CD14-positive monocyte (primary cell): ENCODE data around the gene TCEANC. TPM values are rescaled to one million over a fixed set of nuclear protein-coding genes. Genes with fewer than 3 reads are reported as not detected.
A peak's percentile ranks its signal among the peaks of the same experiment; 100 is the strongest.

ENCODE experiments used
- DNase-seq, 3 donors: peaks; one replicate each; pipeline ENCODE4 v3.0.0-alpha.2; 2011 to 2022
- H2AFZ ChIP-seq: 2 replicates; pipeline ENCODE4 v1.6.0; 2012; ENCODE audit warnings: mild to moderate bottlenecking, low read depth, low read length, inconsistent platforms; ENCODE audit not compliant: insufficient read depth, poor library complexity, severe bottlenecking
- H3K27ac ChIP-seq, 2 donors: 1 replicate in 1 of 2; 2 replicates in 1 of 2; pipeline ENCODE4 v1.5.1; 2012 to 2013; ENCODE audit warnings: low read length in 2 of 2, control low read depth in 1 of 2, inconsistent platforms in 1 of 2, low read depth in 1 of 2, mild to moderate bottlenecking in 1 of 2
- H3K27me3 ChIP-seq, 2 donors: one replicate each; pipeline versions ENCODE4 v1.6.0 to v1.6.1; 2011 to 2013; ENCODE audit warnings: low read length in 2 of 2; ENCODE audit not compliant: control insufficient read depth in 2 of 2, insufficient read depth in 2 of 2
- H3K36me3 ChIP-seq, 2 donors: replicated peaks in 1 of 2; 1 replicate in 1 of 2; 2 replicates in 1 of 2; pipeline versions ENCODE4 v1.5.1 to v1.6.1; 2012 to 2013; ENCODE audit warnings: low read length in 2 of 2, control low read depth in 1 of 2, inconsistent platforms in 1 of 2, mild to moderate bottlenecking in 1 of 2; ENCODE audit not compliant: insufficient read depth in 2 of 2, control insufficient read depth in 1 of 2
- H3K4me1 ChIP-seq, 2 donors: 1 replicate in 1 of 2; 2 replicates in 1 of 2; pipeline versions ENCODE4 v1.5.1 to v1.6.1; 2012 to 2013; ENCODE audit warnings: low read length in 2 of 2, control low read depth in 1 of 2, inconsistent platforms in 1 of 2, mild to moderate bottlenecking in 1 of 2, moderate library complexity in 1 of 2; ENCODE audit not compliant: insufficient read depth in 2 of 2, control insufficient read depth in 1 of 2
- H3K4me2 ChIP-seq: replicated peaks from 2 replicates; pipeline ENCODE3; 2012; ENCODE audit warnings: low read length, moderate library complexity, mild to moderate bottlenecking; ENCODE audit not compliant: poor library complexity, severe bottlenecking; ENCODE audit errors: extremely low read depth
- H3K4me3 ChIP-seq, 3 experiments: fragments of 200-600 bp in 1 of 3; sonication (generic) in 1 of 3; replicated peaks in 1 of 3; 1 replicate in 2 of 3; 2 replicates in 1 of 3; pipeline ENCODE4 v1.5.1; 2011 to 2013; ENCODE audit warnings: low read length in 3 of 3, mild to moderate bottlenecking in 3 of 3, control low read depth in 2 of 3, low read depth in 2 of 3, inconsistent platforms in 1 of 3, moderate library complexity in 1 of 3
- H3K79me2 ChIP-seq: 2 replicates; pipeline ENCODE4 v1.6.0; 2012; ENCODE audit warnings: mild to moderate bottlenecking, control low read depth, inconsistent platforms, low read length, moderate library complexity; ENCODE audit not compliant: insufficient read depth
- H3K9ac ChIP-seq: 2 replicates; pipeline ENCODE4 v1.6.0; 2017; ENCODE audit warnings: low read length, mild to moderate bottlenecking; ENCODE audit not compliant: insufficient read depth, poor library complexity, severe bottlenecking
- H3K9me3 ChIP-seq, 2 donors: replicated peaks in 1 of 2; 1 replicate in 1 of 2; 2 replicates in 1 of 2; pipeline versions ENCODE4 v1.5.1 to v1.6.1; 2012 to 2013; ENCODE audit warnings: low read length in 2 of 2, control low read depth in 1 of 2; ENCODE audit not compliant: control insufficient read depth in 1 of 2, insufficient read depth in 1 of 2
- H4K20me1 ChIP-seq: 2 replicates; pipeline ENCODE4 v1.6.0; 2012; ENCODE audit warnings: mild to moderate bottlenecking, low read length, control low read depth, moderate library complexity; ENCODE audit not compliant: insufficient read depth
- H3K27ac Mint-ChIP-seq, 7 donors: one replicate each; pipeline ENCODE4 v1.8.0; 2020; ENCODE audit warnings: mild to moderate bottlenecking in 7 of 7, mixed read lengths in 7 of 7, moderate library complexity in 6 of 7, inconsistent platforms in 2 of 7
- H3K27me3 Mint-ChIP-seq, 3 donors: one replicate each; pipeline ENCODE4 v1.8.0; 2021 to 2022; ENCODE audit warnings: low read depth in 3 of 3, mild to moderate bottlenecking in 3 of 3, mixed read lengths in 3 of 3, moderate library complexity in 3 of 3, inconsistent platforms in 1 of 3
- H3K36me3 Mint-ChIP-seq, 2 donors: one replicate each; pipeline ENCODE4 v1.8.0; 2020; ENCODE audit warnings: mixed read lengths in 2 of 2, inconsistent platforms in 1 of 2, mild to moderate bottlenecking in 1 of 2
- H3K4me1 Mint-ChIP-seq: one replicate; pipeline ENCODE4 v1.8.0; 2020; ENCODE audit warnings: mild to moderate bottlenecking, mixed read lengths
- H3K4me3 Mint-ChIP-seq, 2 donors: one replicate each; pipeline ENCODE4 v1.8.0; 2020; ENCODE audit warnings: mild to moderate bottlenecking in 2 of 2, mixed read lengths in 2 of 2, moderate library complexity in 1 of 2
- H3K9me3 Mint-ChIP-seq, 7 donors: one replicate each; pipeline ENCODE4 v1.8.0; 2020 to 2022; ENCODE audit warnings: mixed read lengths in 7 of 7, mild to moderate bottlenecking in 6 of 7, moderate library complexity in 6 of 7, inconsistent platforms in 2 of 7
- CTCF ChIP-seq: fragments of 200-600 bp; IDR thresholded peaks from one replicate; pipeline ENCODE4 v1.8.0; 2022; ENCODE audit warnings: antibody characterized with exemption, mild to moderate bottlenecking
- WGBS: methylation state at CpG from one replicate; pipeline ENCODE4 v1.1.5; 2013; ENCODE audit warnings: missing lambda C conversion rate; ENCODE audit not compliant: insufficient coverage; 5-methylcytosine and 5-hydroxymethylcytosine counted together
- intact Hi-C, 2 donors: fragments of 100-400 bp; cut with micrococcal nuclease; formaldehyde crosslinking; loops; one replicate each; pipeline versions ENCODE4 v1.15.0 to v1.15.1; 2023
- polyA plus RNA-seq, 3 donors: library from polyadenylated mRNA; depleted of rRNA in 1 of 3; unstranded in 2 of 3; stranded (reverse) in 1 of 3; fragments of 300-500 nt in 2 of 3; fragments of >200 nt in 1 of 3; fragmentation: Illumina TruSeq in 2 of 3; gene quantifications; 1 replicate in 2 of 3; 2 replicates in 1 of 3; pipeline ENCODE4 v1.2.3, GENCODE V29; 2012 to 2021

Gene TCEANC
- polyA plus RNA-seq, 3 donors = 1.6 to 2.8 (median 1.9) TPM

GRCh38 chrX:13688384-13688957, 35.5 kb downstream of the TCEANC start:
- Histone ChIP-seq H3K4me3 (peak overlapping the region; percentile 75 to 91 (median 85)), H3K27me3 (peaks cover 0 to 12% of the 10 kb centered on the region in 2 donors), H3K4me2 (peak overlapping the region; percentile 71), H4K20me1 (peaks cover 16% of the 10 kb centered on the region), H3K36me3 (no peaks in the 10 kb centered on the region), H3K27ac (peak overlapping the region in 1 of 2 donors; percentile 94), H3K9ac (peak overlapping the region; percentile 94), H2AFZ (peak overlapping the region; percentile 73), H3K9me3 (no peaks in the 10 kb centered on the region), H3K79me2 (peaks cover 55% of the 10 kb centered on the region), H3K4me1 (peaks cover 28 to 33% of the 10 kb centered on the region in 2 donors)
- Mint-ChIP-seq H3K9me3 (peaks cover 0 to 6% (median 0%) of the 10 kb centered on the region in 7 donors), H3K27ac (peak overlapping the region; percentile 65 to 97 (median 93)), H3K36me3 (no peaks in the 10 kb centered on the region), H3K27me3 (peaks cover 0 to 39% (median 0%) of the 10 kb centered on the region in 3 donors), H3K4me3 (peak overlapping the region; percentile 83 to 92), H3K4me1 (peaks cover 38% of the 10 kb centered on the region)
- no peak for DNase-seq
- TF ChIP-seq CTCF = no peak
- WGBS = 12% methylated on average over 5 of the region's 13 CpGs
- intact Hi-C loops = no loop called here

- Histone ChIP-seq H3K4me1 (peaks cover 35 to 39% of the 10 kb centered on the region in 2 donors), H3K79me2 (peaks cover 62% of the 10 kb centered on the region), H3K27me3 (peaks cover 0 to 12% of the 10 kb centered on the region in 2 donors), H2AFZ (peak within 1 kb of the TSS; percentile 73), H3K9ac (peak within 1 kb of the TSS; percentile 94), H3K27ac (peak within 1 kb of the TSS; percentile 93 to 94), H3K9me3 (no peaks in the 10 kb centered on the region), H3K4me3 (peak within 1 kb of the TSS; percentile 75 to 91 (median 85)), H3K36me3 (no peaks in the 10 kb centered on the region), H4K20me1 (peaks cover 21% of the 10 kb centered on the region), H3K4me2 (peak within 1 kb of the TSS; percentile 71)
- peak within 1 kb of the TSS; percentile 83 to 92 for H3K4me3 Mint-ChIP-seq
- peaks cover 44% of the 10 kb centered on the region for H3K4me1 Mint-ChIP-seq
- peak within 1 kb of the TSS; percentile 87 to 97 (median 94) for H3K27ac Mint-ChIP-seq
- H3K9me3 Mint-ChIP-seq = peaks cover 0 to 6% (median 0%) of the 10 kb centered on the region in 7 donors
- H3K36me3 Mint-ChIP-seq = no peaks in the 10 kb centered on the region
- no peak for TF ChIP-seq CTCF
- WGBS = under 1% methylated on average over 35 of the region's 68 CpGs
- peak; percentile 51 to 62 (median 54) for DNase-seq
- intact Hi-C loops = no loop called here
- peaks cover 0 to 38% (median 0%) of the 10 kb centered on the region in 3 donors for H3K27me3 Mint-ChIP-seq
Observed at GRCh38 chrX:13688958-13689740, 36.2 kb downstream of the TCEANC start, which contains the start of gene RAB9A. RAB9A (plus strand) TSS chrX:13689128; CDS start chrX:13708747, 19,619 bp downstream.
